ENCODE results near the gene CAMKMT.

The CAMKMT gene

GRCh38 chr2:44819061-44819460, 457.3 kb downstream of the CAMKMT start:
- no peak for TF ChIP-seq YY1 (IDR thresholded peaks at IDR 0.05; ENCODE audit: low read depth)
- TF ChIP-seq CREB1 (IDR thresholded peaks at IDR 0.05; ENCODE audit: low read depth): no peak
- no peak for TF ChIP-seq RAD21 (IDR thresholded peaks at IDR 0.05; ENCODE audit: low read depth)
- no peak for TF ChIP-seq TEAD4 (IDR thresholded peaks at IDR 0.05)
- no peak for TF ChIP-seq USF1 (IDR thresholded peaks at IDR 0.05)

GRCh38 chr2:44821500-44821899, 459.8 kb downstream of the CAMKMT start:
- TF ChIP-seq EGR1 (IDR thresholded peaks at IDR 0.05) (no peak), TAF1 (IDR thresholded peaks at IDR 0.05; ENCODE audit: low read depth) (no peak)

- TF ChIP-seq YY1 (IDR thresholded peaks at IDR 0.05; ENCODE audit: low read depth) (no peak), MAX (IDR thresholded peaks at IDR 0.05) (no peak), CREB1 (IDR thresholded peaks at IDR 0.05; ENCODE audit: low read depth) (no peak)
Observed at GRCh38 chr2:44822174-44822573, 460.4 kb downstream of the CAMKMT start.
